Ishikawa (cell line): Measurements from ENCODE around the gene DOLPP1.

ENCODE experiments used
- CEBPB ChIP-seq: IDR thresholded peaks from 2 replicates; pipeline ENCODE4 v1.6.1; 2012
- CREB1 ChIP-seq: IDR thresholded peaks from 2 replicates; pipeline ENCODE4 v1.6.1; 2012; ENCODE audit warnings: low read depth
- EGR1 ChIP-seq: IDR thresholded peaks from 2 replicates; pipeline ENCODE4 v1.6.1; 2012
- EP300 ChIP-seq: IDR thresholded peaks from 2 replicates; pipeline ENCODE4 v1.6.1; 2012; ENCODE audit warnings: borderline replicate concordance
- FOXM1 ChIP-seq: IDR thresholded peaks from 2 replicates; pipeline ENCODE4 v1.6.1; 2012; ENCODE audit warnings: low read depth, borderline replicate concordance
- NFIC ChIP-seq: IDR thresholded peaks from 2 replicates; pipeline ENCODE4 v1.6.1; 2012
- RAD21 ChIP-seq: IDR thresholded peaks from 2 replicates; pipeline ENCODE4 v1.6.1; 2012; ENCODE audit warnings: low read depth
- TAF1 ChIP-seq: IDR thresholded peaks from 2 replicates; pipeline ENCODE4 v1.6.1; 2012; ENCODE audit warnings: low read depth, mild to moderate bottlenecking
- TCF12 ChIP-seq: IDR thresholded peaks from 2 replicates; pipeline ENCODE4 v1.6.1; 2012; ENCODE audit warnings: low read depth
- TEAD4 ChIP-seq: IDR thresholded peaks from 2 replicates; pipeline ENCODE4 v1.6.1; 2012
- YY1 ChIP-seq: IDR thresholded peaks from 2 replicates; pipeline ENCODE4 v1.6.1; 2012; ENCODE audit warnings: low read depth
- ZBTB7A ChIP-seq: IDR thresholded peaks from 2 replicates; pipeline ENCODE4 v1.6.1; 2012; ENCODE audit warnings: low read depth
- TF ChIP-seq, protein P1 (sequence below): IDR thresholded peaks from 2 replicates; pipeline ENCODE4 v1.6.1; 2012
- TF ChIP-seq, protein P2 (sequence below): IDR thresholded peaks from 2 replicates; pipeline ENCODE4 v1.6.1; 2012
- TF ChIP-seq, protein P3 (sequence below): IDR thresholded peaks from 2 replicates; pipeline ENCODE4 v1.6.1; 2012; ENCODE audit warnings: low read depth, mild to moderate bottlenecking

Gene DOLPP1

DNA sequence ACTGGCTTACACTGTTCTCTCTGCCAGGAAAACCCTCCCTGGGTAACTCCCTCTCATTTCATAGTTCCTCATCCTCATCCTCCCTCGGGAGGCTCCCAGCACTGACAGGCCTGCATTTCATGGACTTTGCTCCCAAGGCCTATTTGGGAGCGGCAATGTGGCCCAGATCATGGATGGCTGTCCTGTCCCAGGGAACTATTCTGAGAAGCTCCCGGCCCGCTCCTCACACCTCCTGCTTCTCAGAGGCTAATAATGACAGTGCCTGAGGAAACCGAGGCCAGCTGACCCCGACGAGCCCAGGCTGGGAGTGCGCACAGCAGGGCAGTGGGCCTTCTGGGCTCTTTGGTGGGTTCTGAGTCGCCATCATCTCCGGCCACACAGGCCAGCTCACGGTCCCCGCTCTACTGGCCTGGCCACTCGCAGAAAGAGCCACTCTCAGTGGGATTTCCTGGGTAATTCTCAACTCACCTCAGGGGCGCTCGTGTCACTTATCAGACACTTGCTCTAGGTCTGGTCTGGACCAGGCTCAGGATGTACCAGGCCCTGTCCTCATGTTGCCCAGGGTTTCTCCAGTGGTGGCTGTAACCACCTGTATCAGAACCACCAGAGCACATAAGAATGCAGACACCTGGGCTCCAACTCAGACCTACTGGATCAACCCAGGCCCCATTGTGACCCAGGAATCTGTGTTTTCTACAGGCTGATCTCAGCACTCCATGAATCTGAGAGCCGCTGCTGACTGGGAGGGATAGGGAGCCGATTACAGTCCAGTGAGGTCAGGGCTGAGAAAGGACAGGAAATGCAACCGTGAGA is 2.0 kb upstream of the DOLPP1 start:
- TF ChIP-seq, protein P1, sequence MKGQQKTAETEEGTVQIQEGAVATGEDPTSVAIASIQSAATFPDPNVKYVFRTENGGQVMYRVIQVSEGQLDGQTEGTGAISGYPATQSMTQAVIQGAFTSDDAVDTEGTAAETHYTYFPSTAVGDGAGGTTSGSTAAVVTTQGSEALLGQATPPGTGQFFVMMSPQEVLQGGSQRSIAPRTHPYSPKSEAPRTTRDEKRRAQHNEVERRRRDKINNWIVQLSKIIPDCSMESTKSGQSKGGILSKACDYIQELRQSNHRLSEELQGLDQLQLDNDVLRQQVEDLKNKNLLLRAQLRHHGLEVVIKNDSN = no peak
- TF ChIP-seq CEBPB (no peak), EP300 (no peak)
- TF ChIP-seq, protein P2, sequence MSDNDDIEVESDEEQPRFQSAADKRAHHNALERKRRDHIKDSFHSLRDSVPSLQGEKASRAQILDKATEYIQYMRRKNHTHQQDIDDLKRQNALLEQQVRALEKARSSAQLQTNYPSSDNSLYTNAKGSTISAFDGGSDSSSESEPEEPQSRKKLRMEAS = no peak
- TF ChIP-seq, protein P3, sequence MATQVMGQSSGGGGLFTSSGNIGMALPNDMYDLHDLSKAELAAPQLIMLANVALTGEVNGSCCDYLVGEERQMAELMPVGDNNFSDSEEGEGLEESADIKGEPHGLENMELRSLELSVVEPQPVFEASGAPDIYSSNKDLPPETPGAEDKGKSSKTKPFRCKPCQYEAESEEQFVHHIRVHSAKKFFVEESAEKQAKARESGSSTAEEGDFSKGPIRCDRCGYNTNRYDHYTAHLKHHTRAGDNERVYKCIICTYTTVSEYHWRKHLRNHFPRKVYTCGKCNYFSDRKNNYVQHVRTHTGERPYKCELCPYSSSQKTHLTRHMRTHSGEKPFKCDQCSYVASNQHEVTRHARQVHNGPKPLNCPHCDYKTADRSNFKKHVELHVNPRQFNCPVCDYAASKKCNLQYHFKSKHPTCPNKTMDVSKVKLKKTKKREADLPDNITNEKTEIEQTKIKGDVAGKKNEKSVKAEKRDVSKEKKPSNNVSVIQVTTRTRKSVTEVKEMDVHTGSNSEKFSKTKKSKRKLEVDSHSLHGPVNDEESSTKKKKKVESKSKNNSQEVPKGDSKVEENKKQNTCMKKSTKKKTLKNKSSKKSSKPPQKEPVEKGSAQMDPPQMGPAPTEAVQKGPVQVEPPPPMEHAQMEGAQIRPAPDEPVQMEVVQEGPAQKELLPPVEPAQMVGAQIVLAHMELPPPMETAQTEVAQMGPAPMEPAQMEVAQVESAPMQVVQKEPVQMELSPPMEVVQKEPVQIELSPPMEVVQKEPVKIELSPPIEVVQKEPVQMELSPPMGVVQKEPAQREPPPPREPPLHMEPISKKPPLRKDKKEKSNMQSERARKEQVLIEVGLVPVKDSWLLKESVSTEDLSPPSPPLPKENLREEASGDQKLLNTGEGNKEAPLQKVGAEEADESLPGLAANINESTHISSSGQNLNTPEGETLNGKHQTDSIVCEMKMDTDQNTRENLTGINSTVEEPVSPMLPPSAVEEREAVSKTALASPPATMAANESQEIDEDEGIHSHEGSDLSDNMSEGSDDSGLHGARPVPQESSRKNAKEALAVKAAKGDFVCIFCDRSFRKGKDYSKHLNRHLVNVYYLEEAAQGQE = no peak

DNA sequence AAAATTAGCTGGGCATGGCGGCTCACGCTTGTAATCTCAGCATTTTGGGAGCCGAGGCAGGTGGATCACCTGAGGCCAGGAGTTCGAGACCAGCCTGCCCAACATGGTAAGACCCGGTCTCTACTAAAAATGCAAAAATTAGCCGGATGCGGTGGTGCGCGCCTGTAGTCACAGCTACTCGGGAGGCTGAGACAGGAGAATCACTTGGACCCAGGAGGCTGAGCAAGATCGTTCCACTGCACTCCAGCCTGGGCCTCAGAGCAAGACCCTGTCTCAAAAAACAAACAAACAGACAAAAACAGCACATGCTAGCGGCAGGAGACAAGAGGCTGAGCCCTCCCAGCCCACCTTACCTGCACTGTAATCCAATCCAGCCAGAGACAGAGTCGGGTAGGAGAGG is 1.1 kb upstream of the DOLPP1 start:
- TF ChIP-seq FOXM1 (no peak), EGR1 (no peak), EP300 (no peak), RAD21 (no peak), YY1 (no peak), NFIC (no peak), TCF12 (no peak), ZBTB7A (no peak)
- TF ChIP-seq, protein P3 = no peak

DNA sequence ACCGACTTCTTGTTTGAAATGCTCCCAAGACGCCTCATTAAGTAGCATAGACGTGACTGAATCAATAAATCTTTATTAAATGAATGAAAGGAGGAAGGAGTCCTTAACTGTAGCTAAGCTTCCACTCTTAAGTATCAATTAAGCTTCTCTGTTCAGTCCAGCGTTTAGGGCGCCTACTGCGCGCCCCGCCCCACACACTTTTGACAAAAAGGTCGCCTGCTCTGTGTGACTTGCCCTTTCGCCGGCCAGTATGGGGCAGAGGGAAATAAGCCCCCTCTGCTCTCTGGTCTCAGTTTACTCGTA is 662 bp upstream of the DOLPP1 start:
- TF ChIP-seq NFIC = no peak
- no peak for TF ChIP-seq EGR1
- no peak for TF ChIP-seq CEBPB
- TF ChIP-seq ZBTB7A = no peak
- TF ChIP-seq TEAD4 = no peak
- TF ChIP-seq, protein P2 = no peak
- TF ChIP-seq FOXM1 = no peak
- TF ChIP-seq RAD21 = no peak
- TF ChIP-seq YY1 = no peak
- TF ChIP-seq EP300 = no peak
- TF ChIP-seq, protein P1 = no peak
- no peak for TF ChIP-seq TCF12
- TF ChIP-seq CREB1 = no peak
- TF ChIP-seq TAF1 = no peak
- TF ChIP-seq, protein P3 = no peak

- TF ChIP-seq, protein P1 = no peak
- TF ChIP-seq EP300 = no peak
- no peak for TF ChIP-seq CREB1
- no peak for TF ChIP-seq FOXM1
- TF ChIP-seq RAD21 = no peak
- no peak for TF ChIP-seq TAF1
- no peak for TF ChIP-seq ZBTB7A
- TF ChIP-seq NFIC = no peak
- TF ChIP-seq, protein P3 = no peak
- TF ChIP-seq TEAD4 = no peak
- no peak for TF ChIP-seq EGR1
- no peak for TF ChIP-seq TCF12
- TF ChIP-seq CEBPB = no peak
- no peak for TF ChIP-seq YY1
- TF ChIP-seq, protein P2 = no peak
These were observed 535 bp downstream of the DOLPP1 start for GRCh38 chr9:129081388-129081904.
